H9 (cell line): ENCODE results near the gene CAMTA1. TPM values are rescaled to one million over a fixed set of nuclear protein-coding genes. Genes with fewer than 3 reads are reported as not detected.

Experiments
- DNase-seq: peaks from one replicate; pipeline ENCODE4 v3.0.0-alpha.2; 2017
- H2AFZ ChIP-seq: one replicate; pipeline ENCODE4 v1.6.1; 2013; ENCODE audit warnings: mild to moderate bottlenecking, low read length, control low read depth, moderate library complexity
- H2AK5ac ChIP-seq: 2 replicates; pipeline ENCODE4 v1.6.1; 2013; ENCODE audit warnings: low read length, control low read depth, mixed read lengths; ENCODE audit not compliant: insufficient read length
- H2BK120ac ChIP-seq: one replicate; pipeline ENCODE4 v1.6.1; 2013; ENCODE audit warnings: low read depth, mild to moderate bottlenecking, low read length, control low read depth, inconsistent platforms; ENCODE audit not compliant: poor library complexity, severe bottlenecking
- H2BK12ac ChIP-seq: 2 replicates; pipeline ENCODE4 v1.6.1; 2013; ENCODE audit warnings: low read length, control low read depth, mixed read lengths, low read depth; ENCODE audit not compliant: insufficient read length
- H2BK15ac ChIP-seq: 2 replicates; pipeline ENCODE4 v1.6.1; 2013; ENCODE audit warnings: low read depth, low read length, control low read depth
- H2BK20ac ChIP-seq: one replicate; pipeline ENCODE4 v1.6.1; 2013; ENCODE audit warnings: low read depth, mild to moderate bottlenecking, low read length, control low read depth, inconsistent platforms; ENCODE audit not compliant: poor library complexity, severe bottlenecking
- H2BK5ac ChIP-seq: 2 replicates; pipeline ENCODE4 v1.6.1; 2013; ENCODE audit warnings: low read length, control low read depth, mixed read lengths; ENCODE audit not compliant: insufficient read length
- H3K14ac ChIP-seq: 2 replicates; pipeline ENCODE4 v1.6.1; 2013; ENCODE audit warnings: low read length, control low read depth; ENCODE audit not compliant: insufficient read depth
- H3K18ac ChIP-seq: 2 replicates; pipeline ENCODE4 v1.6.1; 2013; ENCODE audit warnings: low read depth, mild to moderate bottlenecking, mixed read lengths, low read length, control low read depth; ENCODE audit not compliant: insufficient read length
- H3K23ac ChIP-seq: 2 replicates; pipeline ENCODE4 v1.6.1; 2013; ENCODE audit warnings: low read length, control low read depth, mixed read lengths, low read depth; ENCODE audit not compliant: insufficient read length
- H3K23me2 ChIP-seq: 2 replicates; pipeline ENCODE4 v1.6.1; 2013; ENCODE audit warnings: low read depth, mild to moderate bottlenecking, mixed read lengths, low read length, control low read depth; ENCODE audit not compliant: insufficient read length, poor library complexity, severe bottlenecking
- H3K27ac ChIP-seq: 2 replicates; pipeline ENCODE4 v1.5.1; 2013; ENCODE audit warnings: low read length, control low read depth, mixed read lengths, low read depth; ENCODE audit not compliant: insufficient read length
- H3K27me3 ChIP-seq: 2 replicates; pipeline ENCODE4 v1.6.1; 2013; ENCODE audit warnings: low read length, control low read depth, inconsistent platforms; ENCODE audit not compliant: insufficient read depth
- H3K4ac ChIP-seq: 2 replicates; pipeline ENCODE4 v1.6.1; 2013; ENCODE audit warnings: low read depth, mild to moderate bottlenecking, control low read depth, inconsistent platforms, low read length, moderate library complexity
- H3K4me1 ChIP-seq: 2 replicates; pipeline ENCODE4 v1.6.1; 2013; ENCODE audit warnings: low read length, control low read depth, inconsistent platforms; ENCODE audit not compliant: insufficient read depth
- H3K4me2 ChIP-seq: 2 replicates; pipeline ENCODE4 v1.6.1; 2013; ENCODE audit warnings: low read length, control low read depth, mixed read lengths; ENCODE audit not compliant: insufficient read length, insufficient read depth
- H3K56ac ChIP-seq: 2 replicates; pipeline ENCODE4 v1.6.1; 2013; ENCODE audit warnings: low read depth, mild to moderate bottlenecking, mixed read lengths, low read length, control low read depth; ENCODE audit not compliant: insufficient read length
- H3K79me1 ChIP-seq: 2 replicates; pipeline ENCODE4 v1.6.1; 2013; ENCODE audit warnings: low read depth, mild to moderate bottlenecking, moderate library complexity, low read length, control low read depth, inconsistent platforms; ENCODE audit not compliant: insufficient read depth, poor library complexity, severe bottlenecking
- H3K79me2 ChIP-seq: 2 replicates; pipeline ENCODE4 v1.6.1; 2013; ENCODE audit warnings: low read length, control low read depth, inconsistent platforms; ENCODE audit not compliant: insufficient read depth
- H3K9ac ChIP-seq: 2 replicates; pipeline ENCODE4 v1.6.1; 2013; ENCODE audit warnings: low read length, control low read depth, mixed read lengths; ENCODE audit not compliant: insufficient read length; ENCODE audit errors: extremely low read depth
- H3K9me3 ChIP-seq: one replicate; pipeline ENCODE4 v1.6.1; 2013; ENCODE audit warnings: low read depth, low read length, inconsistent platforms; ENCODE audit not compliant: control insufficient read depth
- H3T11ph ChIP-seq: one replicate; pipeline ENCODE4 v1.6.1; 2013; ENCODE audit warnings: mild to moderate bottlenecking, low read length, control low read depth, inconsistent platforms
- H4K20me1 ChIP-seq: one replicate; pipeline ENCODE4 v1.6.1; 2013; ENCODE audit not compliant: control insufficient read depth, insufficient read length, insufficient read depth
- H4K5ac ChIP-seq: 2 replicates; pipeline ENCODE4 v1.6.1; 2013; ENCODE audit warnings: low read depth, mild to moderate bottlenecking, mixed read lengths, low read length, control low read depth; ENCODE audit not compliant: insufficient read length
- H4K8ac ChIP-seq: replicated peaks from 2 replicates; pipeline ENCODE4 v1.6.1; 2013; ENCODE audit warnings: low read length, control low read depth, mixed read lengths, low read depth; ENCODE audit not compliant: insufficient read length
- H4K91ac ChIP-seq: 2 replicates; pipeline ENCODE4 v1.6.1; 2013; ENCODE audit warnings: low read depth, mild to moderate bottlenecking, moderate library complexity, mixed read lengths, low read length, control low read depth; ENCODE audit not compliant: insufficient read length
- H3K27ac Mint-ChIP-seq, 3 experiments: 2 replicates in 2 of 3; 3 replicates in 1 of 3; pipeline ENCODE4 v1.8.0; 2020 to 2021; ENCODE audit warnings: mixed read lengths in 3 of 3, mild to moderate bottlenecking in 1 of 3, moderate library complexity in 1 of 3
- H3K27me3 Mint-ChIP-seq: 2 replicates; pipeline ENCODE4 v1.8.0; 2021; ENCODE audit warnings: low read depth, mild to moderate bottlenecking, moderate library complexity, mixed read lengths
- H3K36me3 Mint-ChIP-seq, 3 experiments: 2 replicates in 2 of 3; 3 replicates in 1 of 3; pipeline ENCODE4 v1.8.0; 2020 to 2021; ENCODE audit warnings: low read depth in 3 of 3, mixed read lengths in 3 of 3; ENCODE audit not compliant: insufficient read depth in 1 of 3
- H3K4me1 Mint-ChIP-seq, 2 experiments: 2 replicates each; pipeline ENCODE4 v1.8.0; 2020; ENCODE audit warnings: mixed read lengths in 2 of 2
- H3K4me3 Mint-ChIP-seq, 2 experiments: 2 replicates in 1 of 2; 3 replicates in 1 of 2; pipeline ENCODE4 v1.8.0; 2020 to 2021; ENCODE audit warnings: mild to moderate bottlenecking in 2 of 2, mixed read lengths in 2 of 2, moderate library complexity in 1 of 2
- H3K9me3 Mint-ChIP-seq, 2 experiments: 2 replicates in 1 of 2; 3 replicates in 1 of 2; pipeline ENCODE4 v1.8.0; 2020; ENCODE audit warnings: mild to moderate bottlenecking in 2 of 2, mixed read lengths in 2 of 2, moderate library complexity in 1 of 2
- WGBS: extraction: QIAGEN DNeasy Blood & Tissue Kit; methylation state at CpG from one replicate; pipeline ENCODE4 v1.1.7; 2013; ENCODE audit warnings: missing lambda C conversion rate, low lambda C conversion rate, mixed read lengths; ENCODE audit not compliant: insufficient read length; ENCODE audit errors: extremely low coverage; 5-methylcytosine and 5-hydroxymethylcytosine counted together
- total RNA-seq: library from RNA; stranded (reverse); gene quantifications from 2 replicates; pipeline ENCODE4 v1.2.1, GENCODE V29; 2021
- TF ChIP-seq, protein P1 (sequence below): fragments of 200-600 bp; sonication (generic); conservative IDR thresholded peaks from 3 replicates; pipeline ENCODE4 v1.8.0; 2021; ENCODE audit warnings: antibody characterized with exemption, mild to moderate bottlenecking

Gene CAMTA1
- total RNA-seq, 1 experiment from 2014 or later = 115 TPM

GRCh38 chr1:7334475-7335035 lies 549.3 kb downstream of the CAMTA1 start:
- H3K9ac ChIP-seq = no peak overlapping the region
- H3K4me1 ChIP-seq = no peaks in the 10 kb centered on the region
- H2BK20ac ChIP-seq = no peak overlapping the region
- no peak overlapping the region for H3K14ac ChIP-seq
- H3K9me3 Mint-ChIP-seq = no peaks in the 10 kb centered on the region
- no peak overlapping the region for H3K4ac ChIP-seq
- no peak overlapping the region for H3T11ph ChIP-seq
- no peak overlapping the region for H2BK15ac ChIP-seq
- H3K56ac ChIP-seq = no peak overlapping the region
- H2BK12ac ChIP-seq = no peak overlapping the region
- no peak overlapping the region for H3K4me3 Mint-ChIP-seq
- no peak overlapping the region for H4K5ac ChIP-seq
- no peak overlapping the region for H2AK5ac ChIP-seq
- no peak overlapping the region for H2BK5ac ChIP-seq
- no peak overlapping the region for H4K8ac ChIP-seq
- no peak overlapping the region for H3K27ac ChIP-seq
- H3K4me1 Mint-ChIP-seq = peaks cover 9 to 18% of the 10 kb centered on the region in 2 experiments
- H3K79me2 ChIP-seq = no peaks in the 10 kb centered on the region
- TF ChIP-seq, protein P1, sequence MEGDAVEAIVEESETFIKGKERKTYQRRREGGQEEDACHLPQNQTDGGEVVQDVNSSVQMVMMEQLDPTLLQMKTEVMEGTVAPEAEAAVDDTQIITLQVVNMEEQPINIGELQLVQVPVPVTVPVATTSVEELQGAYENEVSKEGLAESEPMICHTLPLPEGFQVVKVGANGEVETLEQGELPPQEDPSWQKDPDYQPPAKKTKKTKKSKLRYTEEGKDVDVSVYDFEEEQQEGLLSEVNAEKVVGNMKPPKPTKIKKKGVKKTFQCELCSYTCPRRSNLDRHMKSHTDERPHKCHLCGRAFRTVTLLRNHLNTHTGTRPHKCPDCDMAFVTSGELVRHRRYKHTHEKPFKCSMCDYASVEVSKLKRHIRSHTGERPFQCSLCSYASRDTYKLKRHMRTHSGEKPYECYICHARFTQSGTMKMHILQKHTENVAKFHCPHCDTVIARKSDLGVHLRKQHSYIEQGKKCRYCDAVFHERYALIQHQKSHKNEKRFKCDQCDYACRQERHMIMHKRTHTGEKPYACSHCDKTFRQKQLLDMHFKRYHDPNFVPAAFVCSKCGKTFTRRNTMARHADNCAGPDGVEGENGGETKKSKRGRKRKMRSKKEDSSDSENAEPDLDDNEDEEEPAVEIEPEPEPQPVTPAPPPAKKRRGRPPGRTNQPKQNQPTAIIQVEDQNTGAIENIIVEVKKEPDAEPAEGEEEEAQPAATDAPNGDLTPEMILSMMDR = no peak
- H3K27me3 ChIP-seq = no peaks in the 10 kb centered on the region
- no peak overlapping the region for H3K23ac ChIP-seq
- H3K9me3 ChIP-seq = no peaks in the 10 kb centered on the region
- DNase-seq = no peak
- H2BK120ac ChIP-seq = no peak overlapping the region
- H2AFZ ChIP-seq = no peak overlapping the region
- no CpG with 5 or more reads among the region's 10 CpGs for WGBS
- H3K36me3 Mint-ChIP-seq = no peaks in the 10 kb centered on the region; a peak in 2 of 7 replicates
- no peak overlapping the region for H4K91ac ChIP-seq
- H3K27me3 Mint-ChIP-seq = no peaks in the 10 kb centered on the region; the same call in 1 of the 2 replicates
- no peak overlapping the region; a peak in 1 of 7 replicates for H3K27ac Mint-ChIP-seq
- no peak overlapping the region for H3K18ac ChIP-seq
- H3K79me1 ChIP-seq = no peaks in the 10 kb centered on the region
- no peaks in the 10 kb centered on the region for H3K23me2 ChIP-seq
- no peaks in the 10 kb centered on the region for H4K20me1 ChIP-seq
- no peak overlapping the region for H3K4me2 ChIP-seq
